ENCODE measurements around the gene CAB39L. TPM values are rescaled to one million over a fixed set of nuclear protein-coding genes. Genes with fewer than 3 reads are reported as not detected.

CAB39L gene
- total RNA-seq, 2 experiments from 2014 or later, result 3.8 to 4.5 TPM

DNA sequence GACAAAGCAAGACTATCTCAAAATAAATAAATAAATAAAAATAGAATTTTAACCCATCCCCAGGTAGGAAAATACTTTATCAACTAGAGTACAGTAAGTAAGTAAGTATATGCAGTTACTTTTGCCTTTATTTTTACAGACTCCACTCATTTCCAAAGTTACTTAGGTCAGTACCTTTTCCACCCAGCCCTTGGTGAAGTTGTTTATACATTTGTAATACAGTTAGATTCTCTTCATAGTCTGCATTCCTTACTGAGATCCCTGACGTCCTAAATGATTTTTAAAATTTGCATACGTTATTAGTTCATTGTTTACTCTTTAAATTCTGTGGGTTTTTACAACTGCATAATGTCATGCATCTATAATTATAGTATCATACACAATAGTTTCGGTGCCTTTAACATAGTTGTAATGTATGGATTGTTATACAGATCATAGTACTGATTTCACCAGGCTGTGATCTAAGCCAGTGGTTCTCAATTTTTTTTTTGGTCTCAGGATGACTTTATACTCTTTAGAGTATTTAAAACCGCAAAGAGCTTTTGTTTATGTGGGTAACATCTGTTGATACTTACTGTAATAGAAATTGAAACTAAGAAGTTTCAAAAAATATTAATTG lies 10.6 kb upstream of the CAB39L start:
- Mint-ChIP-seq H3K4me3 (no peak overlapping the region), H3K36me3 (ENCODE audit: low read depth) (peaks cover 13% of the 10 kb centered on the region), H3K27me3 (ENCODE audit: low read depth) (no peaks in the 10 kb centered on the region), H3K4me1 (ENCODE audit: low read depth) (peaks cover 20% of the 10 kb centered on the region), H3K9me3 (no peaks in the 10 kb centered on the region), H3K27ac (no peak overlapping the region)
- intact Hi-C loops (cut with micrococcal nuclease), result loop anchor here (1.0 kb wide), 2 partner anchors 10 to 41 kb away; partner anchors contain the start of genes CAB39L, PHF11 and SETDB2
- CTCF ChIA-PET, result no interaction called here
- DNase-seq, result no peak

DNA sequence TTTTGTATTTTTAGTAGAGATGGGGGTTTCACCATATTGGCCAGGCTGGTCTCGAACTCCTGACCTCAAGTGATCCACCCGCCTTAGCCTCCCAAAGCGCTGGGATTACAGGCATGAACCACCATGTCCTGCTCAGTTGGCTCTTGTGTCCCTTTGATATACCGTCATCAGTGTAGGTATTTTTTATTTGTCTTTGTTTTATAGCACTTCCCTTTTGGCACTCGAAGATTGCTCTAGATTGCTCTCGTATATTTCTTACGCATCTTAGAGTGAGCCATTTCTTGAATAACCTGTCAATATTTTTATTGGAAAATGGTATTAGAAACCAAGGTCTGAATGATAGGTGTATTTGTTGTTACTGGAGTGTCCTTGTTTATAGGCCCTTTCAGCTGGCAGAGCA lies 9.6 kb upstream of the CAB39L start:
- Mint-ChIP-seq H3K27me3 (ENCODE audit: low read depth) (no peaks in the 10 kb centered on the region), H3K4me3 (no peak overlapping the region), H3K27ac (no peak overlapping the region), H3K4me1 (ENCODE audit: low read depth) (peaks cover 31% of the 10 kb centered on the region), H3K36me3 (ENCODE audit: low read depth) (peaks cover 19% of the 10 kb centered on the region), H3K9me3 (no peaks in the 10 kb centered on the region)
- CTCF ChIA-PET, result no interaction called here
- no peak for DNase-seq
- intact Hi-C loops (cut with micrococcal nuclease), result no loop called here

DNA sequence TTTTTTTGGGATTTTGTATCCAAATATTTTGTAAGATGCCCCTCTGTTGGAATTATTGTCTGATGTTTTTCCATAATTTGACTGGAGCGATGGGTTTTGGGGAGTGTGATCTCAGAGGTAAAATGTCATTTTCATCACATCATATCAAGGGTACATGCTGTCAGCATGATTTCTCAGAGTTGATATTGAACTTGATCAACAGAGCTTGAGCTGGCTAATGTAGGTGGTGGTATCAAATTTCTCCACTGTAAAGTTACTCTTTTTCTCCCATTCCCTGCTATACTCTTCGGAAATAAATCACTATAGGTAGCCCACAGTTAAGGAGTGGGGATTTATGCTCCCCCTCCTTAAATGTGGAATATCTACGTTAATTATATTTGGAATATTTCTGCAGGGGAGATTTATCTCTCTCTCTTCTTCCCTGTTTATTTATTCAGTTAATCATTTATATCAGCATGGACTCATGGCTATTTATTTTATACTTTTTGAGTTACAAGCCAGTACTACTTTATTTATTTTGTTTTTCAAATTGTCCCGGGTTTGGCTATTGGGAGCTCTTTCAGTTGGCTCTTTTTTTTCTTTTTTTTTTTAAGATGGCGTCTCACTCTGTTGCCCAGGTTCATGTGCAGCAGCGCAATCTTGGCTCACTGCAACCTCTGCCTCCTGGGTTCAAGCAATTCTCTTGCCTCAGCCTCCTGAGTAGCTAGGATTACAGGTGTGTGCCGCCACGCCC lies 9.0 kb upstream of the CAB39L start:
- DNase-seq, result no peak
- CTCF ChIA-PET, result no interaction called here
- H3K27ac Mint-ChIP-seq, result no peak overlapping the region
- no peaks in the 10 kb centered on the region for H3K27me3 Mint-ChIP-seq (ENCODE audit: low read depth)
- intact Hi-C loops (cut with micrococcal nuclease), result no loop called here
- H3K4me3 Mint-ChIP-seq, result no peak overlapping the region
- H3K9me3 Mint-ChIP-seq, result no peaks in the 10 kb centered on the region
- H3K4me1 Mint-ChIP-seq (ENCODE audit: low read depth), result peaks cover 36% of the 10 kb centered on the region
- H3K36me3 Mint-ChIP-seq (ENCODE audit: low read depth), result peaks cover 20% of the 10 kb centered on the region

DNA sequence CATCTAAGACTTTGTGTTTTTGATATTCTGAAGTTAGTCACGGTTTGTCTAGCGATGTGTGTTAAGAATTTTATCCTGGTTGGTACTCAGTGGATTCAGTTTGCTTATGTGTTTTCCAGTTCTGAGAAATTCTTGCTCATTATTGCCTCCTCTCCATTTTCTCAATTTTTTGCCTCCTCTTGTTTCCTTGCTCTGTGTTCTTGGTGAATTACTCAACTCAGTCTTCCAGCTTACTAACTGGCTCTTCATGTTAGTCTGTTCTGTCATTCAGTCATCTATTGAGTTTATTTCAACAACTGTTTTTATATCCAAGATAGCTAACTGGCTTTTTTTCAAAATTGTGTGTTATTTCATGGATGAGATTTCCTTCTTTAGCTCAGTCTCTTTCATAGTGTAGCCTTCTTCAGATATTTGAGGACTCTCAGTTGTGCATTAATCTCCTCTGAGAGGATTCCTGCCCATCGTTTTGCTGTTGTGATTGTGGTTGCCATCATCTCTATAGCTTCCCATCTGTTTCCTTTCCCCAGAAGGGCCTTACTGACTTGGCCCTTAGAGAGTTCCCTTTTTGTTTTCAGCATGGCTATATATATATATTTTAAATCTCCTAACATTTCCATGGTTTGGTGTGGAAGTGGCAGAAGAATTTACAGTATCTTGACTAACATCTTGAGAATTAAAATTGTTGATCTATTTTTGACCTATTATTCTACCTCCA lies 6.4 kb upstream of the CAB39L start:
- H3K4me3 Mint-ChIP-seq, result no peak overlapping the region
- no peaks in the 10 kb centered on the region for H3K9me3 Mint-ChIP-seq
- H3K36me3 Mint-ChIP-seq (ENCODE audit: low read depth), result peaks cover 23% of the 10 kb centered on the region
- no peak for DNase-seq
- peaks cover 56% of the 10 kb centered on the region for H3K4me1 Mint-ChIP-seq (ENCODE audit: low read depth)
- intact Hi-C loops (cut with micrococcal nuclease), result no loop called here
- H3K27ac Mint-ChIP-seq, result peak overlapping the region; percentile 6
- H3K27me3 Mint-ChIP-seq (ENCODE audit: low read depth), result no peaks in the 10 kb centered on the region
- CTCF ChIA-PET, result interaction anchor here (1.0 to 1.3 kb wide), 2 partner anchors 9 to 11 kb away, joined by 3 to 4 read pairs; no protein-coding TSS in a partner anchor

DNA sequence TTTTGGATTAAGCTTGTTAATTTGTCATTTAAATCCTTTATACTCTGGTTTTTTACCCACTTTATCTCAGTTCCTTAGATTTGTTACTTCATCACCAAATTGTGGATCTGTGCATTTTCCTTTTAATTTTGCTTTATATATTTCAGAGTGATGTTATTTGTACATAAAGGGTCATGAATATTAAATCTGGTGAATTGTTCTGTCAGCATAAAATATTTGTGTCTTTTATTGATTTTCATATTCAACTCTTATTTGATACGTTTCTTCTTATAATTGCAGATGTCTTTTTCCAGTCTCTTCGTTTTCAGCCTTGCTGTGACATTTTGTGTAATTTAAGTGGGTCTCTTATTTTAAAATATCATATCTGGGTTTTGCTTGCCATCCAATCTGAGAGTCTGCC lies 4.9 kb upstream of the CAB39L start:
- peaks cover 50% of the 10 kb centered on the region for H3K4me1 Mint-ChIP-seq (ENCODE audit: low read depth)
- DNase-seq, result no peak
- intact Hi-C loops (cut with micrococcal nuclease), result loop anchor here (10.0 kb wide), 2 partner anchors 1034 to 1304 kb away; partner anchors contain the start of gene LPAR6
- CTCF ChIA-PET, result no interaction called here
- no peak overlapping the region for H3K4me3 Mint-ChIP-seq
- peaks cover 23% of the 10 kb centered on the region for H3K36me3 Mint-ChIP-seq (ENCODE audit: low read depth)
- H3K9me3 Mint-ChIP-seq, result no peaks in the 10 kb centered on the region
- H3K27ac Mint-ChIP-seq, result no peak overlapping the region
- H3K27me3 Mint-ChIP-seq (ENCODE audit: low read depth), result no peaks in the 10 kb centered on the region

DNA sequence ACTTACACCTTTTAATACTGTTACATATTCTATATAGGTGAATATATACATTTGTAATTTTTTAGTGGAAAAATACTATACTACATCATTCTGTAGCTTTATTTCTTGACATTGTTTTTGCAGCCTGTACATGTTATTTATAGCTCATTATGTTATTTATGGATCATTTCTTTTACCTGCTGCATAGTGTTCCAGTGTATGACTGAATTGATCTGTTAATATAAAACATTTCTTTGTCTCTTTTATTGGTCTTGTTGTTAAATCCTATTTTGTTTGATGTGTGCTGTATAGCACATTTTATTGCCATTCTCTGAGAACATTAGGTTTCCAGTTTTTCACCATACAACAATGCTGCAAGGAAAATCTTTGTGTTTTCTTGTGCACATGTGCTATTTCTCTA lies 2.6 kb upstream of the CAB39L start:
- peak overlapping the region; percentile 77 for H3K27ac Mint-ChIP-seq
- intact Hi-C loops (cut with micrococcal nuclease), result loop anchor here (10.0 kb wide), 2 partner anchors 1032 to 1302 kb away; partner anchors contain the start of gene LPAR6
- H3K9me3 Mint-ChIP-seq, result no peaks in the 10 kb centered on the region
- peaks cover 66% of the 10 kb centered on the region for H3K4me1 Mint-ChIP-seq (ENCODE audit: low read depth)
- no peak for DNase-seq
- H3K27me3 Mint-ChIP-seq (ENCODE audit: low read depth), result no peaks in the 10 kb centered on the region
- CTCF ChIA-PET, result interaction anchor here (0.8 to 1.0 kb wide), 2 partner anchors 49 to 163 kb away, joined by 3 read pairs; partner anchors contain the start of gene PHF11
- peak overlapping the region; percentile 59 for H3K4me3 Mint-ChIP-seq
- peaks cover 14% of the 10 kb centered on the region for H3K36me3 Mint-ChIP-seq (ENCODE audit: low read depth)

DNA sequence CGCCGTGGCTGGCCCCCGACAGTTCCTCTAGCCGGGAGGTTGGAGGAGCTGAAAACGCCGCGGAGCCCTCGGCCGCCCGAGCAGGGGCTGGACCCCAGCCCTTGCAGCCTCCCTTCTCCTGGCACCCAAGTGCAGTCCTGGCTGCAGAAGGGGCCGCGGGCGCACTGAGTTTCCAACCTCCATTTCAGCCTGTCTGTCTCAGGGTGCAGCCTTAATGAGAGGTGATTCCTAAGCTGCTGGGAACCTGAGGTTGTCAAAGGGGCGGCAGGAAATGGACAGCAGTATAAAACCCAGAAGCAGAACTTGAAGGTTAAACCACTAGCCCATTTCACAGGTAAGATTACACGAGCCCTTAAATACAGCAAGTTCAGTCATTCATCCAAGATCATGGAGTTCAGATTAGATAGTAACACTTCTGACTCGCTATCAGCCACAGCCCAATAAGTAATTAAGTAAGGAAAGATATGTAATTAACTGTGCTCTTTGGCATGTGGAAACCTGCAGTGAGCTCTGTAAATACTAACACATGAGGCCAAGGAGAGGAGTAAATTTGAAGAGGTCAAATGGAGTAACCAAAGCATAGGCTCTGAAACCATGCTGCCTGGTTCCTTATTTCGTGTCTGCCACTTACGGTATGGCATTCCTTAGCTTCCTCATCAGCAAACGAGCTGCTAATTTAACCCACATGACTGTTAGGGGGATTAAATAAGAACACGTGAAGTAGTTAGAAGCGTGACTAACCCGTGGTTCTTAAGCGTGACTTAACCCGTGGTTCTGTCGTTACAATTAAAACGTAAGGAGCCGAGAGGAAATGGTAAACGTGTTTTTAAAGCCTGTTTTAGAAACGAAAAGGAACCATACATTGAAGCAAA lies 896 bp upstream of the CAB39L start:
- CTCF ChIA-PET, result interaction anchor here (0.8 to 2.1 kb wide), 9 partner anchors 7 to 492 kb away, joined by 3 to 8 read pairs (median 3); partner anchors contain the start of genes PHF11, RCBTB1 and SPRYD7
- peaks cover 14% of the 10 kb centered on the region for H3K36me3 Mint-ChIP-seq (ENCODE audit: low read depth)

DNA sequence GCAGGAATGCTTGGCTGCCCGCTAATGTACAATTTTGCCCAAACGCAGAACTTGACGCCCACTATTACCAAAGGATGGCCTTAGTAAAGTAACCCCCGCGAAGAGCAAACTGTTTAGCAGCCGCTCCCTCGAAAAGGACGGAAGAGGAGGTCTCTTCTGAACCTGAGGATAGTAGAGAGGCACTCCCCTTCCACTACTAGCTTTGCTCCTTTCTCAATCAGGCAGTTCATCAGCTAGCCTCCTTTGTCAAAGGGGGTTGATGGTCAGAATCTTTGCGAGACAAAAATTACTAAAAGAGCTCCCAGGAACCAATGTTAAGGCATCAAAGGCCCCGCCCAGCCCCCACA lies 534 bp downstream of the CAB39L start:
- intact Hi-C loops (cut with micrococcal nuclease), result loop anchor here (5.0 to 10.0 kb wide), 3 partner anchors 561 to 1299 kb away; partner anchors contain the start of gene LPAR6
- DNase-seq, result no peak
- Mint-ChIP-seq H3K4me1 (ENCODE audit: low read depth) (peaks cover 50% of the 10 kb centered on the region), H3K36me3 (ENCODE audit: low read depth) (peaks cover 4% of the 10 kb centered on the region), H3K4me3 (peak overlapping the region; percentile 92), H3K9me3 (no peaks in the 10 kb centered on the region), H3K27me3 (ENCODE audit: low read depth) (no peaks in the 10 kb centered on the region), H3K27ac (peak overlapping the region; percentile 96)
- CTCF ChIA-PET, result interaction anchor here (0.6 to 2.1 kb wide), 8 partner anchors 10 to 1622 kb away, joined by 3 to 8 read pairs (median 4); partner anchors contain the start of gene PHF11

More for the DNA sequence above, 896 bp upstream of the CAB39L start:
- H3K9me3 Mint-ChIP-seq, result no peaks in the 10 kb centered on the region
- H3K27me3 Mint-ChIP-seq (ENCODE audit: low read depth), result no peaks in the 10 kb centered on the region
- H3K4me1 Mint-ChIP-seq (ENCODE audit: low read depth), result peaks cover 62% of the 10 kb centered on the region
- H3K27ac Mint-ChIP-seq, result peak overlapping the region; percentile 96
- intact Hi-C loops (cut with micrococcal nuclease), result loop anchor here (1.0 to 10.0 kb wide), 18 partner anchors 10 to 1300 kb away; partner anchors contain the start of genes EBPL, LPAR6, PHF11 and RCBTB1
- peak overlapping the region; percentile 92 for H3K4me3 Mint-ChIP-seq
- peak; percentile 50 for DNase-seq

DNA sequence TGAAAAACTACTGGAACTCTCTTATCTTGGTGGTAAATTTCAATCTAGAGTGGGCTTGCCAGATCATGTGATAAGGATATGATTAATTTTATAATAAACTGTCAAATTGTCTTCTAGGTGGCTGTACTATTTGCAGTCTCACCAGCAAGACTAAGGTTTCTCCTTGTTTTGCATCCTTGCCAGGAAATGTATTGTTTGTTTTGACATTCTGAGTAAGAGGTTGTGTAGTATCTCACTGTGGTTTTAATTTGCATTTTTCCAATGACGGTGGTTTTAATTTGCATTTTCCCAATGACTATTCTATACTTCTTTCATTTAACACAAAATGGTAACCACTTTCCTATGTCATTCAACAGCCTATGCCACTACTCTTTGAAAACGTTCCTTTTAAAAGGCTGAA lies 2.0 kb downstream of the CAB39L start:
- no peak overlapping the region for H3K4me3 Mint-ChIP-seq
- no peak for DNase-seq
- CTCF ChIA-PET, result no interaction called here
- H3K9me3 Mint-ChIP-seq, result no peaks in the 10 kb centered on the region
- peaks cover 37% of the 10 kb centered on the region for H3K4me1 Mint-ChIP-seq (ENCODE audit: low read depth)
- no peak overlapping the region for H3K27ac Mint-ChIP-seq
- H3K27me3 Mint-ChIP-seq (ENCODE audit: low read depth), result no peaks in the 10 kb centered on the region
- peaks cover 4% of the 10 kb centered on the region for H3K36me3 Mint-ChIP-seq (ENCODE audit: low read depth)
- intact Hi-C loops (cut with micrococcal nuclease), result loop anchor here (5.0 to 10.0 kb wide), 3 partner anchors 560 to 1297 kb away; partner anchors contain the start of gene LPAR6

DNA sequence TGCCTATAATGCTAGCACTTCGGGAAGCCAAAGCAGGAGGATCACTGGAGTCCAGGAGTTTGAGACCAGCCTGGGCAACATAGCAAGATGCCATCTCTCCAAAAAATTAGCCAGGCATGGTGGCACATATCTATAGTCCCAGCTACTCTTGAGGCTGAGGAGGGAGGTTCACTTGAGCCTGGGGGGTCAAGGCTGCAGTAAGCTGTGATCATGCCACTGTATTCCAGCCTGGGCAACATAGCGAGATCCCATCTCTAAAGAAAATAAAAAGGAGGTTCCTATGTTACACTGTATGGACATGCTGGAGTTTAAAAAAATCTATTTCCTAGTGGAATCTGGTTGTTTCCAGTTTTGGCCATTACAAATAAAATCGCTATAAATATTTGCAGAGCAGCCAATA lies 2.6 kb downstream of the CAB39L start:
- Mint-ChIP-seq H3K27ac (no peak overlapping the region), H3K4me1 (ENCODE audit: low read depth) (peaks cover 33% of the 10 kb centered on the region), H3K9me3 (no peaks in the 10 kb centered on the region), H3K4me3 (no peak overlapping the region), H3K36me3 (ENCODE audit: low read depth) (peaks cover 4% of the 10 kb centered on the region), H3K27me3 (ENCODE audit: low read depth) (no peaks in the 10 kb centered on the region)
- no peak for DNase-seq
- CTCF ChIA-PET, result interaction anchor here (0.8 kb wide), 1 partner anchor 14 kb away, joined by 3 read pairs; no protein-coding TSS in a partner anchor
- intact Hi-C loops (cut with micrococcal nuclease), result loop anchor here (5.0 to 10.0 kb wide), 3 partner anchors 559 to 1297 kb away; partner anchors contain the start of gene LPAR6

DNA sequence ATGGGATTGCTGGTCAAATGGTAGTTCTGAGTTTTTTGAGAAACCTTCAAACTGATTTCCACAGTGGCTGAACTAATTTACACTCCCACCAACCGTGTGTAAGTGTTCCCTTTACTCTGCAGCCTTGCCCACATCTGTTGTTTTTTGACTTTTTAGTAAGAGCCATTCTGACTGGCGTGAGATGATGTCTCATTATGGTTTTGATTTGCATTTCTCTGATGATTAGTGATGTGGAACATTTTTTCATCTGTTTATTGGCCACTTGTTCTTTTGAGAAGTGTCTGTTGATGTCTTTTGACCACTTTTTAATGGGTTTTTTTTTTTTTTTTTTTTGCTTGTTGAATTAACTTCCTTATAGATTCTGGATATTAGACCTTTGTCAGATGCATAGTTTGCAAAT lies 4.3 kb downstream of the CAB39L start:
- CTCF ChIA-PET, result no interaction called here
- intact Hi-C loops (cut with micrococcal nuclease), result loop anchor here (5.0 to 10.0 kb wide), 3 partner anchors 557 to 1295 kb away; partner anchors contain the start of gene LPAR6
- Mint-ChIP-seq H3K36me3 (ENCODE audit: low read depth) (no peaks in the 10 kb centered on the region), H3K27ac (no peak overlapping the region), H3K9me3 (no peaks in the 10 kb centered on the region), H3K27me3 (ENCODE audit: low read depth) (no peaks in the 10 kb centered on the region), H3K4me3 (no peak overlapping the region), H3K4me1 (ENCODE audit: low read depth) (peaks cover 24% of the 10 kb centered on the region)
- DNase-seq, result no peak

All from activated naive CD4-positive, alpha-beta T cell treated with anti-CD3 and anti-CD28 coated beads for 36 hours (primary cell).